ENCODE data around the gene NELFB.
A peak's percentile ranks its signal among the peaks of the same experiment; 100 is the strongest.

Gene NELFB

GRCh38 chr9:137314561-137315560, 59.7 kb downstream of the NELFB start:
- H3K4me1 ChIP-seq (ENCODE audit: control insufficient read depth, insufficient read depth, low read length, unreplicated experiment) = no peaks in the 10 kb centered on the region
- H3K4me3 ChIP-seq (ENCODE audit: low read depth, low read length) = no peak overlapping the region
- no peaks in the 10 kb centered on the region for H3K27me3 ChIP-seq (ENCODE audit: insufficient read depth, low read length)
- no peaks in the 10 kb centered on the region for H3K79me2 ChIP-seq (ENCODE audit: control insufficient read depth, insufficient read depth, low read length, unreplicated experiment)
- H2AFZ ChIP-seq (ENCODE audit: low read length, unreplicated experiment) = no peak overlapping the region
- H3K27ac ChIP-seq (ENCODE audit: low read depth, low read length) = no peak overlapping the region
- H3K36me3 ChIP-seq (ENCODE audit: insufficient read depth, low read length) = no peaks in the 10 kb centered on the region

GRCh38 chr9:137315581-137316011, 60.5 kb downstream of the NELFB start:
- Histone ChIP-seq H2AFZ (ENCODE audit: low read length, unreplicated experiment) (no peak overlapping the region), H3K27ac (ENCODE audit: low read depth, low read length) (no peak overlapping the region), H3K27me3 (ENCODE audit: insufficient read depth, low read length) (no peaks in the 10 kb centered on the region), H3K4me3 (ENCODE audit: low read depth, low read length) (no peak overlapping the region), H3K79me2 (ENCODE audit: control insufficient read depth, insufficient read depth, low read length, unreplicated experiment) (no peaks in the 10 kb centered on the region), H3K36me3 (ENCODE audit: insufficient read depth, low read length) (no peaks in the 10 kb centered on the region), H3K4me1 (ENCODE audit: control insufficient read depth, insufficient read depth, low read length, unreplicated experiment) (no peaks in the 10 kb centered on the region)

- Histone ChIP-seq H3K36me3 (ENCODE audit: insufficient read depth, low read length) (no peaks in the 10 kb centered on the region), H3K27me3 (ENCODE audit: insufficient read depth, low read length) (no peaks in the 10 kb centered on the region), H2AFZ (ENCODE audit: low read length, unreplicated experiment) (peak overlapping the region; percentile 89), H3K79me2 (ENCODE audit: control insufficient read depth, insufficient read depth, low read length, unreplicated experiment) (no peaks in the 10 kb centered on the region), H3K4me3 (ENCODE audit: low read depth, low read length) (peak overlapping the region; percentile 66), H3K4me1 (ENCODE audit: control insufficient read depth, insufficient read depth, low read length, unreplicated experiment) (no peaks in the 10 kb centered on the region), H3K27ac (ENCODE audit: low read depth, low read length) (peak overlapping the region; percentile 15; the same call in 1 of the 2 replicates)
Measured at GRCh38 chr9:137316012-137316981, 61.2 kb downstream of the NELFB start.

GRCh38 chr9:137317021-137317717, 62.0 kb downstream of the NELFB start:
- Histone ChIP-seq H3K4me3 (ENCODE audit: low read depth, low read length) (no peak overlapping the region), H2AFZ (ENCODE audit: low read length, unreplicated experiment) (no peak overlapping the region), H3K4me1 (ENCODE audit: control insufficient read depth, insufficient read depth, low read length, unreplicated experiment) (no peaks in the 10 kb centered on the region), H3K79me2 (ENCODE audit: control insufficient read depth, insufficient read depth, low read length, unreplicated experiment) (no peaks in the 10 kb centered on the region), H3K36me3 (ENCODE audit: insufficient read depth, low read length) (no peaks in the 10 kb centered on the region), H3K27me3 (ENCODE audit: insufficient read depth, low read length) (no peaks in the 10 kb centered on the region), H3K27ac (ENCODE audit: low read depth, low read length) (no peak overlapping the region)

- Histone ChIP-seq H3K27me3 (ENCODE audit: insufficient read depth, low read length) (no peaks in the 10 kb centered on the region), H2AFZ (ENCODE audit: low read length, unreplicated experiment) (no peak overlapping the region), H3K4me3 (ENCODE audit: low read depth, low read length) (no peak overlapping the region), H3K4me1 (ENCODE audit: control insufficient read depth, insufficient read depth, low read length, unreplicated experiment) (no peaks in the 10 kb centered on the region), H3K79me2 (ENCODE audit: control insufficient read depth, insufficient read depth, low read length, unreplicated experiment) (no peaks in the 10 kb centered on the region), H3K27ac (ENCODE audit: low read depth, low read length) (no peak overlapping the region), H3K36me3 (ENCODE audit: insufficient read depth, low read length) (no peaks in the 10 kb centered on the region)
Measured at GRCh38 chr9:137317718-137318511, 62.8 kb downstream of the NELFB start.

GRCh38 chr9:137318602-137319001, 63.5 kb downstream of the NELFB start:
- Histone ChIP-seq H3K27me3 (ENCODE audit: insufficient read depth, low read length) (no peaks in the 10 kb centered on the region), H3K27ac (ENCODE audit: low read depth, low read length) (no peak overlapping the region), H3K79me2 (ENCODE audit: control insufficient read depth, insufficient read depth, low read length, unreplicated experiment) (no peaks in the 10 kb centered on the region), H3K4me3 (ENCODE audit: low read depth, low read length) (no peak overlapping the region), H2AFZ (ENCODE audit: low read length, unreplicated experiment) (no peak overlapping the region), H3K4me1 (ENCODE audit: control insufficient read depth, insufficient read depth, low read length, unreplicated experiment) (no peaks in the 10 kb centered on the region), H3K36me3 (ENCODE audit: insufficient read depth, low read length) (no peaks in the 10 kb centered on the region)

- H3K27ac ChIP-seq (ENCODE audit: low read depth, low read length) = no peak overlapping the region
Measured at GRCh38 chr9:137319011-137319738, 64.0 kb downstream of the NELFB start.

GRCh38 chr9:137319739-137320551, 64.8 kb downstream of the NELFB start:
- H3K79me2 ChIP-seq (ENCODE audit: control insufficient read depth, insufficient read depth, low read length, unreplicated experiment) = no peaks in the 10 kb centered on the region
- H3K36me3 ChIP-seq (ENCODE audit: insufficient read depth, low read length) = no peaks in the 10 kb centered on the region
- no peak overlapping the region for H3K4me3 ChIP-seq (ENCODE audit: low read depth, low read length)
- H2AFZ ChIP-seq (ENCODE audit: low read length, unreplicated experiment) = no peak overlapping the region
- no peaks in the 10 kb centered on the region for H3K27me3 ChIP-seq (ENCODE audit: insufficient read depth, low read length)
- H3K27ac ChIP-seq (ENCODE audit: low read depth, low read length) = no peak overlapping the region
- H3K4me1 ChIP-seq (ENCODE audit: control insufficient read depth, insufficient read depth, low read length, unreplicated experiment) = no peaks in the 10 kb centered on the region

More at GRCh38 chr9:137319011-137319738, 64.0 kb downstream of the NELFB start:
- Histone ChIP-seq H3K27me3 (ENCODE audit: insufficient read depth, low read length) (no peaks in the 10 kb centered on the region), H3K4me1 (ENCODE audit: control insufficient read depth, insufficient read depth, low read length, unreplicated experiment) (no peaks in the 10 kb centered on the region), H3K36me3 (ENCODE audit: insufficient read depth, low read length) (no peaks in the 10 kb centered on the region), H2AFZ (ENCODE audit: low read length, unreplicated experiment) (no peak overlapping the region), H3K4me3 (ENCODE audit: low read depth, low read length) (no peak overlapping the region), H3K79me2 (ENCODE audit: control insufficient read depth, insufficient read depth, low read length, unreplicated experiment) (no peaks in the 10 kb centered on the region)
